H1 (cell line): ENCODE results near the gene PWP2.
"Not testable (repeated sequence)": the region's sequence is repeated elsewhere in the genome, so short reads cannot be mapped to it uniquely, and the experiment has no call there.

Source experiments
- CEBPB ChIP-seq: IDR thresholded peaks from 2 replicates; pipeline ENCODE4 v1.6.1; 2012; ENCODE audit warnings: low read depth, low read length
- CREB1 ChIP-seq: IDR thresholded peaks from 2 replicates; pipeline ENCODE4 v1.6.1; 2012; ENCODE audit warnings: inconsistent platforms
- EZH2 ChIP-seq: fragments of 200-600 bp; sonication (generic); IDR thresholded peaks from 2 replicates; pipeline ENCODE4 v1.7.1; 2012; ENCODE audit warnings: low read depth, mild to moderate bottlenecking, moderate library complexity, low read length, inconsistent platforms; ENCODE audit not compliant: severe bottlenecking
- JUN ChIP-seq: IDR thresholded peaks from 2 replicates; pipeline ENCODE4 v1.6.1; 2011; ENCODE audit warnings: low read depth, mild to moderate bottlenecking, improper control_type of control experiment, low read length
- JUND ChIP-seq: IDR thresholded peaks from 2 replicates; pipeline ENCODE4 v1.6.1; 2011; ENCODE audit warnings: mild to moderate bottlenecking, improper control_type of control experiment, low read length
- POLR2A ChIP-seq, 2 experiments: IDR thresholded peaks; 1 replicate in 1 of 2; 2 replicates in 1 of 2; pipeline ENCODE4 v1.6.1; 2011; ENCODE audit warnings: low read depth in 2 of 2, low read length in 2 of 2, mild to moderate bottlenecking in 2 of 2; ENCODE audit errors: control extremely low read depth in 1 of 2
- RAD21 ChIP-seq, 2 experiments: IDR thresholded peaks in 1 of 2; conservative IDR thresholded peaks in 1 of 2; 2 replicates each; pipeline ENCODE4 v1.6.1; 2011; ENCODE audit warnings: low read depth in 2 of 2, low read length in 2 of 2, improper control_type of control experiment in 1 of 2, inconsistent platforms in 1 of 2, mild to moderate bottlenecking in 1 of 2, moderate library complexity in 1 of 2
- RFX5 ChIP-seq: IDR thresholded peaks from 2 replicates; pipeline ENCODE4 v1.6.1; 2011; ENCODE audit warnings: low read depth, low read length, improper control_type of control experiment, borderline replicate concordance
- SIN3A ChIP-seq, 2 experiments: IDR thresholded peaks in 1 of 2; conservative IDR thresholded peaks in 1 of 2; 2 replicates each; pipeline ENCODE4 v1.6.1; 2011 to 2012; ENCODE audit warnings: low read length in 2 of 2, improper control_type of control experiment in 1 of 2, low read depth in 1 of 2, mild to moderate bottlenecking in 1 of 2
- SP1 ChIP-seq: IDR thresholded peaks from 2 replicates; pipeline ENCODE4 v1.6.1; 2011; ENCODE audit warnings: low read depth, low read length
- SUZ12 ChIP-seq: fragments of 200-600 bp; sonication (generic); IDR thresholded peaks from 2 replicates; pipeline ENCODE4 v1.6.1; 2012; ENCODE audit warnings: mild to moderate bottlenecking, inconsistent platforms, low read length, moderate library complexity, mixed read lengths
- TAF1 ChIP-seq: IDR thresholded peaks from 2 replicates; pipeline ENCODE4 v1.6.1; 2011; ENCODE audit warnings: mild to moderate bottlenecking, low read depth, low read length
- TF ChIP-seq, protein P1 (sequence below), 3 experiments: IDR thresholded peaks; 1 replicate in 2 of 3; 2 replicates in 1 of 3; pipeline versions ENCODE4 v1.5.1 to v1.6.1; 2011; ENCODE audit warnings: low read length in 3 of 3, mild to moderate bottlenecking in 3 of 3, inconsistent platforms in 2 of 3, low read depth in 1 of 3, moderate library complexity in 1 of 3; ENCODE audit not compliant: insufficient read depth in 1 of 3; ENCODE audit errors: control extremely low read depth in 1 of 3

DNA sequence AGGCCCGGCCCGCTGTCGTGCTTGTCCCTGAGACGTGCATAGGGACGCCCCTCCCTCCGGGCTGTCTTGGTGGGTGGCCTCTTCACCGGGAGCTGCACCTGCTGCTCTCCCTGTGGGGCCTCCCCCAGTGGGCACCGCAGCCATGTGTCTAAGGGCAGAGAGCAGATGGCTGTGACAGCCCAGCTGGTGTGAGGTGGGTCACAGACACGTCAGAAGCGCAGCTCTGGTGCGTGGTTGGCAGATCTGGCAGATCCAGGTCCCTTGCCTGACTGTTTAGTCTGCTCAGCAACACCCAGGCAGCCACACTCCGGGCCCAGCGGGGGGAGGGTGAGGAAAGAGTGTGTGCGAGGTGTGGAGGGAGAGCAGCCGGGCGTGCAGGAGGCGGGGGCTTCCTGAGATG is 36.2 kb downstream of the PWP2 start:
- TF ChIP-seq SUZ12; POLR2A (IDR thresholded peaks at IDR 0.05; ENCODE audit: control extremely low read depth in 1 of 2, low read depth in 2 of 2, low read length in 2 of 2); TAF1; EZH2; RFX5; CREB1; CEBPB; JUND; SIN3A (conservative IDR thresholded peaks at IDR 0.05 in 1 of 2, IDR thresholded peaks at IDR 0.05 in 1 of 2; ENCODE audit: low read depth in 1 of 2, low read length in 2 of 2); RAD21 (IDR thresholded peaks at IDR 0.05 in 1 of 2, conservative IDR thresholded peaks at IDR 0.05 in 1 of 2; ENCODE audit: low read depth in 2 of 2, low read length in 2 of 2); JUN; SP1: not testable (repeated sequence)
- TF ChIP-seq, protein P1, sequence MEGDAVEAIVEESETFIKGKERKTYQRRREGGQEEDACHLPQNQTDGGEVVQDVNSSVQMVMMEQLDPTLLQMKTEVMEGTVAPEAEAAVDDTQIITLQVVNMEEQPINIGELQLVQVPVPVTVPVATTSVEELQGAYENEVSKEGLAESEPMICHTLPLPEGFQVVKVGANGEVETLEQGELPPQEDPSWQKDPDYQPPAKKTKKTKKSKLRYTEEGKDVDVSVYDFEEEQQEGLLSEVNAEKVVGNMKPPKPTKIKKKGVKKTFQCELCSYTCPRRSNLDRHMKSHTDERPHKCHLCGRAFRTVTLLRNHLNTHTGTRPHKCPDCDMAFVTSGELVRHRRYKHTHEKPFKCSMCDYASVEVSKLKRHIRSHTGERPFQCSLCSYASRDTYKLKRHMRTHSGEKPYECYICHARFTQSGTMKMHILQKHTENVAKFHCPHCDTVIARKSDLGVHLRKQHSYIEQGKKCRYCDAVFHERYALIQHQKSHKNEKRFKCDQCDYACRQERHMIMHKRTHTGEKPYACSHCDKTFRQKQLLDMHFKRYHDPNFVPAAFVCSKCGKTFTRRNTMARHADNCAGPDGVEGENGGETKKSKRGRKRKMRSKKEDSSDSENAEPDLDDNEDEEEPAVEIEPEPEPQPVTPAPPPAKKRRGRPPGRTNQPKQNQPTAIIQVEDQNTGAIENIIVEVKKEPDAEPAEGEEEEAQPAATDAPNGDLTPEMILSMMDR (IDR thresholded peaks at IDR 0.05; ENCODE audit: control extremely low read depth in 1 of 3, insufficient read depth in 1 of 3, low read depth in 1 of 3, low read length in 3 of 3): not testable (repeated sequence)
